HG03039 (cell line): ENCODE results near the gene PBX1.

Experiments used
- ATAC-seq: cut with Tn5 transposase; IDR thresholded peaks from one replicate; pipeline ENCODE4 v1.9.1; 2021; ENCODE audit warnings: mild to moderate bottlenecking, moderate library complexity; ENCODE audit not compliant: unreplicated experiment

Gene PBX1

DNA sequence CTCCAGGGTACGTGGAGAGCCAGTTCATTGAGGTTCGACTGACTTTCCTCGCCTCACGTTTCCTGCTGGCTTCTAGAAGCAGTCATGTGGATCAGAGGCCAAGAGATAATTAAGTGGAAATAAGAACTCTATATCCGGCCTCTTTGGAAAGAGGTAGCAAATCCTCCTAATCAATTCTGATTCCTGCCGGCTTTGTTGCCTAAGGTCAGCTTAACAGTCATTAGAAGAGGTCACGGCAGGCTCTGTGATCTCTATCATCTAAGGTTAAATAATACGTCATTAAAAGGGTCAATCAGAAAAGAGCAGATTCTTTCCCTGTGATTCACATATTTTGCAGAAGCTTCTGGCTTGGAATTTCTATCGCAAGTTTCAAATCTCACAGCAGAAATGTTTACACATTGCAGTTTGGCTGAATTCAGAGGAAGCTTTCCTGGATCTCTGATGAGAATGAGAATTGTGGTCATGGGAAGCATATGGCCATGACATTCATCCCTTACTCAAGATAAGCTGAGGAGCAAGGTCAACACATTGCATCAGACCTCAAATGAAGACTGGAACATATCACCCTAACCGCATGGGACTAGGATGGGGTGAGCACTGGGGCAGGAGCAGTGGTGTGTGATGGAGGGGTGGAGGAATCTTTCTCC is 189.4 kb downstream of the PBX1 start:
- no peak for ATAC-seq

DNA sequence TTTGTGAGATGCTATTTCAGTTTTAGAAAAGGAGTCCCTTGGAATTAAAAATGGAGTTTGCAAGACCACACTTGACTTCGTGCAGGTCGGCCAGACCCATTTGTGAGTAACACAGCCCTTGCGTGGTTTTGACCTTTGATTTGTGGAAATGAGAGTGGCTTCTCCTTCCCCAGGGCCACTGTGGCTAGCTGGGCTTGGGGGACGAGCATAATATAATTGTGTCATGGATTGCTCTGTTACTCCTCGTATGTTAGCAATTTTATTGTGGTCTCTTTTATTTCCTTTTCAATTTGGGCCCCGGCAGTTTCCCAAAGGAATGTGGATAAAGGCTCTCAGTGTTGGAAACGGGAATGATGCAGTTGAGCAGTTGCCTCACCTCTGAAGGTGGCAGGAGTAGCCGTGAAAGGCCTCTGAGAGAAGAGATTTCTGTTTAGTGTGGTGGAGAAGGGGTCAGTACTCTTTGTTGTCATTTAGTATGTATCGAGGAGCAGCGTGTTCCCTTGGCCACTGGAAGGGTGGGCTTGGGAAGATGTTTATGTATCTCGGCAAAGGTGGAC is 194.6 kb downstream of the PBX1 start:
- no peak for ATAC-seq

DNA sequence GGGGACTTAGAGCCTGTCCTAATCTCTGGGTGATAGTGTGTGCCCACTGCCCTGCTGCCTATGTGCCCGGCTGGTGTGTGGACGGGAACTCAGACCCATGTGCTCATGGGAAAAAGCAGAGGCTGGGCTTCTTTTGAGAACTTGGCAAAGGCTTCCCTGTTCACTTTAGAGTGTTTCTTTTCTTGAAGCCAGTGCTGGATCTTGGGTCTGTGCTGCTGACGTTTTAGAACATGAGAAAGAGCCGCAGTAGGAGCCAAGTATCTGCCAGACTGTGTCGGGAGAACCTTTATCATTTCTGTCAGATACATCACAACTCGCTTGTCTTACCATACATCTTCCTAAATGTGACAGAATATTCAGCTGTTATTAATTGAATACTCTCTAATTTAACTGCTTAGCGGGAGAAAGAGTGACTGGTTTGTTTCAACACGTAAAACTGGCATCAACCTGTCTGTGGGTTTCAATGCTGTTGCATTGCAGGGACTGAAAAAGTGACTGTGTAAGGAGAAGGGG is 195.2 kb downstream of the PBX1 start:
- ATAC-seq = no peak

DNA sequence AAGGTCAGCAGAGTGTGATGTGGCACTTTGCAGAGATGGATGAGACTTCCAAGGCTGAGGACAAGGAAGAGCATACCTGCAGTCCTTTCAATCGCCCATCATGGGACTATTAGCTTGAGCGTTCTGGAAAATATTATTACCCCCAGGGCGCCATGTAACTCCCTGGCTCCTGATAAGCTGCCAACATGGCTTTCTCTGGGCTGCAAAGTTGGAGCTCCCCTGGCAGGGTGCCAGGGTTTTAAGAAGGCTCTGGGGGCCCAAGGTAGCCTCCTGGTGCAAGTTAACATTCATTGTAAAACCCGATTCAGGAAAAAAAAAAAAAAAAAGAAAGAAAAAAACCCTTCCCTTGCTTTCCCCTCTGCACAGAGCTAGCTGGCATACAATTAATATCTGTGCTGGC is 196.7 kb downstream of the PBX1 start:
- no peak for ATAC-seq

DNA sequence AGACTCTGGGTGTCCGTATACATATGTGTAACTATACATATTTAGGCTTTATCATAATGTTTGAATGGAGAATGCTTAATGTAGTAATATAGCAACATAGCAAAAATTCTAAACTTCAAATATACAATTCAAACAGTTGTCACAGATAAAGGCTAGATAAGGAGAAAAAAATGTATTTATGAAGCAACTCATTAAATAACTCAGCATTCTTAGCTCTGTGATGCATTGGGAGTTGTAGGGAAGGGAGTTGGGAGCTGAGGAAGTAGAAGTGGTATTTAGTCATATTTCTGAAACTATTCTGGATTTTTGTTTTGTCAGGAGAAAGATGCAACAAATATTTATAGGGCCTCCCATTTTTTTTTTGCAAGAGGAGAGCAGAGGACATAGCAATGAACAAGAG is 197.8 kb downstream of the PBX1 start:
- no peak for ATAC-seq

DNA sequence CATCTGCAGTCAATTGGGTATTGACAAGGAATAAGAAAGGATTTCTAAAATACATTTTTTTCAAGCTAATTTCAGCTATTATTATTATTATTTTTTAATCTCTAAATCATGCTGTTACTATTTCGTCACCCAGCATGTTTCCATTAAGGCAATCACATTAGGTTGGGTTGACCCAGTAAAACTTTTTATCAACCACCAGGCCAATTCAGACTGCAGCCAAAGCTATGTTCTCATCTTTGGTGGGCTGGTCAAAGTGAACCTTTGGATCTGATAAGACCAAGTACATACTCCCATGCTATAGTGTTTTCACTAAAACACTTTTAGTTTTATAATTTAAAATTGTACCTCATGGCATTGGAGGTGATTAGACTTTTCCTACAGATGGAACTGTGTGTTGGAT is 198.6 kb downstream of the PBX1 start:
- no peak for ATAC-seq

DNA sequence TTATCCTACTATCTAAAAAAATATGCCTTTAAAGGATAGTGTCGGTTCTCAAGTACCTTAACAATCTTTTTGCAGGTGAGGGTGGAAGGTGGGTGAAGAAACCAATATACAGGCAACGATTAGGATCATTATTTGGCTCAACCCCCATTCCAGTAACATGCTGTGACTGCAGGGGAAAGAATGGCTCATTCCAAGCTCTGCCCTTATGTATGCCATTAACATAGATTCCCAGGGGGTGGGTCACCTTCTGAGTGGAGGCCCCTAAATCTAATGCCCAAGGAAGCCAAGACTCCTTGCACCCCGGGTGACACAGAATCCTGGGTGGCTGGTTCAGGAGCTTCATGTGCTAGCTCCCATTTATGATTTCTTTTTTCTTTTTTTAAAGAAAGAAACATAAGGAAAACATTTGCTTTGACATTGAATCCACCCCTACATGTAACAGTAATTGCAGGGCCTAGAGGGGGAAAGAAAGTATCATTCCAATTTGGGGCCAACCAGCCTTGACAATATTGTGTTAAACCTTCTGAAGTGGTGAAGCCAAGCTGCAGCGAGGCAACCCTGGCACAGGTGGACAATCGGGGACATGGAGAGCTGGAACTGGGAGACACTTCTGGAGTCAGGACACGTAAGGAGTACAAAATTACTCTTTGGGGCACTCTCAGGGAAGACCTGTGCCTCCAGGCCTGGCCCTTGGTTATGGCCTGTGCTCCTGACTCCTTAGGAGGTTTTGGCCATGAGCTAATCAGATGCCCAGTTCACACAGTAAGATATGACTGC is 200.3 kb downstream of the PBX1 start:
- no peak for ATAC-seq

DNA sequence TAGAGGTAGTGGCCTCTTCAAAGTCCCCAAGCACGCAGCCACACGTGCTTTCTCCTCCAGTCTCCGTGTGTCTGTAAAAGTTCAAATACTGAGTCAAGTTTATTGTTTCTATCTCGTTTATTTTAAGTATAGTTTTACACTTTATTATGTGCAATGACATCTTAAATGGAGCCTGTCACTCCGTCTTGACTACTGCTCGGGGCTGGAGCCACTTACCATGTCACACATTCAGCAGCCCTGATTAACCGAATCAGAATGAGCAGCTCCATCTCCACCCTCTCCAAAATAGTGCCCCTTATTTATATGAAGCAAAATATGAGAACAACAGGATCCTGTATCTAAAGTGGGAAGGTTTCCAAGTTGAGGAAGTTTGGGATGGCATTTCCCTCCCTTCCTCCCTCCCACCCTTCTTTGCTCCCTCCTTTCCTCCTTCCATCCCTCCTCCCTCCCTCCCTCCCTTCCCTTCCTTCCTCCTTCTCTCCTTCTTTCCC is 201.0 kb downstream of the PBX1 start:
- no peak for ATAC-seq

DNA sequence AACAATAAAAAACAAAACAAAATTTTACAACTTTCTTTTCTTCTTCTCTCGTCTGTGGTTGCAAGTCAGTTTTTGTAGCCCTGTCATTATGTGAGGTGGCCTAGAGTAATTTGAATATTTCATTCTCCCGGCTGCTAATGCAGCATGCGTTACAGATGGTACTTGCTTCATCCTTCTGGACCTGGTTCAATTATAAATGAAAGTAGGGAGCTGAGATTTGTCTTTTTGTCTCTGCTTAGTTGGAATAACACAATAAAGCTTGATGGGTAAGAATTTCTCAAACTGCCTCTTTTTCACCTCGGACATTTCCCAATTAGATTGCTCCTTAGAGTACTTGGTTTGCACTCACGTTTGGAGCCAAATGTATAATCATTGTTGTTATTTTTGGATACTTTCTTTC is 201.6 kb downstream of the PBX1 start:
- ATAC-seq = no peak

DNA sequence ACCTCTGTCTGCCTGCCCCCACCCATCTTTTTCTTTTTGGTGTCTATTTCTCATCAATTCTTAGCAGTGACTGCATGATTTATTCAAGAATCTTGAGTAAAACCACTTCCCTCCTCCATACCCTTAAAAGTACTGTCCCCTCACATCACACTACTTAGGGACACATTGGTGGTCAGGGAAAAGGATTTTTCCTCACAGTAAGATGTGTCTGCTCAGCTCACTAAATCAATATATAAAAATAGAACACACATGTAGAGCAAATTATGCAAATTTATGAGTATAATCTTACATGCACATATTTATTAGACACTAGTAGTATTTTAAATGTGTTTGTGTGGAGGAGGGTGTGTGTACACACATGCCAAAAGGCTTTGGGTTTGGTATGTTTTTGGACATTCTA is 202.0 kb downstream of the PBX1 start:
- no peak for ATAC-seq

DNA sequence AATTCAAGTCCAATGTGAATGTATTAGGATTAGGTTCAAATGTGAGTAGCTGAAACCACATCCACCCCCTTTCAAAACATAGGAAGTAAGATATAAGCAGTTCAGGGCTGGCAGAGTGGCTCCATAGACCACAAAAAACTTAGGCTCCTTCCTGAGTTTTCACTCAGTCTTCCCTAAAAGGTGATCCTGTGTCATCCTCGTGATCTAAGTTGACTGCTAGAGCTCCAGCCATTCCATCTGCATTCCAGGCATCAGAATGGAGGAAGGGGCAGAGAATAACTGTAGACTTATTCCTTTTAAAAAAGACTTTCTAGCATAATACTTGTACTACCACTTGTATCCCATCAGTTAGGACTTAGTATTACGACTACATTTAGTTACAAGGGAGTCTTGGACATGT is 204.1 kb downstream of the PBX1 start:
- no peak for ATAC-seq

DNA sequence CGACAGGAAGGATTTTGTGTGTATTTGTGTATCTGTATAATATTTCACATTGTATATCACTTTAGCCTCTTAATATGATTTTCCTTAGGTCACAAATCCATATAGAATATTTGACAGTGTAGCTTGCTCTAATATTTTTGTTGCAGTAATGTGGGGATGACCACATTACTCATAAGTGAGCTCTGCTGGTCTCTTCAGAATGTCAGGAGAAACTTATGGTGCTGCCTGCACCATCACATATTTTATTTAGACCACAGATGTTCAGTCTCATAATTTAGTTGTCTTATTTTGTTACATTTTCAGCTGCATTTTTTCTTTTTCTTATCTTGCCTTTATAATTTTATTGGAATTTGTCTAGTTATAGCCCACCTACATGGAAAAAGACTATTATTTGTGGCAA is 205.3 kb downstream of the PBX1 start:
- no peak for ATAC-seq

DNA sequence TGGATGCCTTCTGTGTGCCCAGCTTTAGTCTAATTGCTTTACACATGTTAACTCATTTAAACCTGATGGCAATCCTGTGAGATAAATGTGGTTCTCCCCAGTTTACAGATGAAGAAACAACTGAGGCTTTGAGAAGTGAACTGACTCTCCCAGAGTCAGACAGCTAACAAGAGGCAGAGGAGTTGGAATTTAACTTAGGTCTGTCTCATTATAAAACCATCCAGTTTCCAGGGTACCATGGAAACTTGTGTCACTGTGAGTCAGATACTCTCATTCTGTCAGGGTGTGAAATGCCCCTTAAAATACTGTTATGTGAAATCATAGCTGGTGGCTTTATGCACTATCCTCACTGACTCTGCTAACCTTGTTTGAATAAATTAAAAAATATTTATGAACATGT is 206.6 kb downstream of the PBX1 start:
- no peak for ATAC-seq

DNA sequence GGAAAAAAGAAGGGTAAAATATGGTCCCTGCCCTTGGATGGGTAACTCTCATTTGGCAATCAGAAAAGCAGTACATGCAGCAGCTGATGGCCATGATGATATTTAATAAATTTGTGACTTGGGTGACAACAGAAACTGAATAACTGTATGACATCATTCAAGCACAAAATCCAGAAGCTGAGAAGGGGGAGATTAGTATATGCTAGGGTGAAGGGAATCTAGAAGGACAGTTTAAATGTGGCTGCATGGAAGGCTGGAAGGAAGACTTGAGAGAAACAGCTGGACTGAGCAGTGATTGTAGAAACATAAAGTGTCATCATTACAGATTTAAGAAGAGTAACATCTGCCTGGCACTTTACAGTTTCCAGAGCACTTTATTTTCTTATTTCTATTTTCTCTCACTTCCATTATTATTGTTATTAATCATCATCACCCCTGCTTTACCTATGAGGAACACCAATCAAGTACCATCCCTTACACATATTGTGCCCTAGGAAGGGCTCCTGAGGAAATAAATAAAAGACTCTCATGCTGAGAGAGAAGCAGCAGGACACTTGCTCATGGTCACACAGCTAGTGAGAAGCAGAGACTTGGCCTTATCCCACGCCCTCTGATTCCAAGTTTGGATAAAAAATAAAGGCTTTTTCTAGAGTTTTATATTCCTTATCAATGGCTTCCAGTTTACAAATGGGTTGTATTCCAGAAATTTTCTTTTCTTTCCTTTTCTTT is 207.2 kb downstream of the PBX1 start:
- no peak for ATAC-seq

DNA sequence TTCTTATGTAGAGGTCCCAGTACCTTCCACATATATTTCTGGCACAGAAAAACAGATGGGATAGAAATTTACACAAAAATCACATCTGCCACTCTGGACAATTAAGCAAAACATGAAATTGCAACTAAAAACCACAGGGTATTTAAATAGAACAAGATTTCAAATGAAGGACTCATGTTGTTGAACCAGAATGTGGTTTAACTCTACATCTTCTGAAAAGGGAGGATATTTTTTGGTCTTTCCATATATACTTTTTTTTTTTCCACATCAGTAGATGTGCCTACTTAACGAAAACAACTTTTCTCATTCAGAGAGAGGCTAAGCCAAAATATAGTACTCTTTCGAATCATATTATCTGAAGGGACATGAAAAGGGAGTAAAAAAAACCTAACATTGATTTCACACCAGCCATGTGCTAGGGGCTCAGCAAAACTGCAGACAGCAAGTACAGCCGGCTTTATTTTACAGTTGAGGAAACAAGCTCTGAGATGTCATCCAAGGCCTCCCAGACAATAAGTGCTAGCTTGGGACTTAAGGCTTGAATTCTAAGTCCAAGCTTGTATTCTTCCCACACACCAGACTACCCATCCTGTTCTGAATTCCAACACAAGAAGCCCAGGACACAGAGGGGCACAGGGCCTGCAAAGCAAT is 208.9 kb downstream of the PBX1 start:
- ATAC-seq = no peak

DNA sequence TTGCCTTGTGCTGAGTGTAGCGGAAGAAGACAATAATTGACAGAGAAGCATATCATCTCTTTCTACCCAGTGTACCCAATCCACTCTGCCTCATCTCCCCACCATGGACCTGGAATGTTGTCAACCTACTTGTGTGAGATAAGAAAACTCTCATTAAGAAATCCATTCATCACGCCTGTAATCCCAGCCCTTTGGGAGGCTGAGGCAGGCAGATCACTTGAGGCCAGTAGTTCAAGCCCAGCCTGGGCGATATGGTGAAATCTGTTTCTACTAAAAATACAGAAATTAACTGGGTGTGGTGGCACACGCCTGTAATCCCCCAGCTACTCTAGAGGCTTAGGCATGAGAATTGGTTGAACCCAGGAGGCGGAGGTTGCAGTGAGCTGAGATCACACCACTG is 209.6 kb downstream of the PBX1 start:
- no peak for ATAC-seq

DNA sequence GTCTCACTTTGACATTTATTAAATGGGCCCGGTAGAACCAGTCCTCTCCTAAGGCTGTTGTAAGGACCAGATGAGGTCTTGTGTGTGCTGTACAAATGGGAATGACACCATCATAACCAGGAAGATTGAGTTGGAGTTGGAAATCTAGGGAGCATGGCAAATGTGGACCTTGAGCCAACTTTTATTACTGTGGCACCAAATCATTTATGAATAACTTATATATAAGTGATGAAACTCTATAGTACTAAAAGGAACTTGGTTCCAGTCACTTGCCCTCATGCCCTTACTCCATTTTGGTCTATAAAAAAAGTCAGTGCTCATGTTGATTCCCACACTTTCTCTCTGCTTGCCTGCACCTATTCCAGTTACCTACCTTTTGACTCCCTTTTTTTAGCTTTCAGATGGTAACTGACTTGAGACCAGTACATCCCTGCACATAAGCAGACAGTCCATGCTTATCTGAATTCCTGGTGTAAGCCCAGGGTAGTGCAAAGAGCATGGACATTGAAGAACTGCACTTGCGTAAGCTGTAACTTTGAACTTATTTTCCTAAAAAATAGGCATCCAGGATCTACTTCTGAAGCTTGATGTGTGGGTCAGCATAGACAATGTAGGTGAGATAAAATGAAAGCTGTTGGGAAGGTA is 210.6 kb downstream of the PBX1 start:
- ATAC-seq = no peak

DNA sequence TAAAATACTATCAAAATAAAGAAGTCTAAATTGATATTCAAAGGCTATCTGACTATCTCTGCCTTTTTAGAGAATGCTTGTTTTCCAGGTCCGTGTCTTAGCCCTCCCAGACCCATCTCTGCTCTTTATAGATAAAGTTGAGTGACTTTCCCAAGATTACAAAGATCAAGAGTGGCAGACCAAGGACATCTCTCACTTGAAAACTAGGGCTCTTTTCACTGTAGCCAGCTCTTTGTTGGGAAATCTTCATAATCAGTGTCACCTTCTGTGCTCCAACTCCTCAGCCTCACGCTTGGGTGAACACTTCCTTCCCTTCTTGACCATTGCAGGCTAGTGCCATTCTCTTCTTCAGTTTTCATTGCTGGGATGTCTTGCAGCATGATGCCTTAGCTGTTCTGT is 211.1 kb downstream of the PBX1 start:
- no peak for ATAC-seq

DNA sequence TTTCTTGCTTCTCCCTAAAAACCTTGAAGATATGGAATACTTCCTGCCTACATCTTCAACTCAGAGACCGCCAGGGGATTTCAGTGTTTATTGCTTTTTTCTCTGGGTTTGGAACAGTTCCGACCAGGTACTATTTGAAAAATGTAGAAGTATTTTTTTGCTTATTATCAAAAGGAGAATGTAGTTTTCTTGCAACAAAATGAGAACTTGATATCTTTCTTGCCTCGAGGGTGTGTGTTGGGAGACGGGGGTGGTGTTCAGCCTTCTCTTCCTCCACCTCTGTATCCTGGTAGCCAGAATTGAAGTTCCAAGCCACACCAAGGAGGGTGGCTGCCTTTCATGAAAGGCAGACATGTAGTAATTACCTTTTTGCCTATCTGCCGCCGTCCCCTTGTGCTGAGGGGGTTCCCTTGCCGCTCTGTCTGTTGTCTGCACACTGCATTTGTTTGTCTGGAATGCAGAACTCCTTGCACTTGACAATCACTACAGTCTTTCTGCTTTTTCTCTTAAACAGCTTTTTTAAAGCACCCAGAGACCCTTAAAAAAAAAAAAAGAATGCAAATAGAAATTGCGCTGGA is 212.1 kb downstream of the PBX1 start:
- ATAC-seq = no peak
